SH-SY5Y (cell line): ENCODE results near the gene PTPRT.

Source experiments
- GATA2 ChIP-seq: IDR thresholded peaks from 2 replicates; pipeline ENCODE4 v1.6.1; 2011; ENCODE audit warnings: mild to moderate bottlenecking, low read depth, low read length
- GATA3 ChIP-seq: IDR thresholded peaks from 2 replicates; pipeline ENCODE4 v1.6.1; 2011; ENCODE audit warnings: low read depth, mild to moderate bottlenecking, low read length, moderate library complexity

GRCh38 chr20:42159808-42160207, 1029.9 kb downstream of the PTPRT start:
- TF ChIP-seq GATA3 (no peak), GATA2 (no peak)
